HG03175 (cell line): ENCODE data around the gene CDK5RAP1.
"Not testable (repeated sequence)": the region's sequence is repeated elsewhere in the genome, so short reads cannot be mapped to it uniquely, and the experiment has no call there.

Experiments used
- ATAC-seq: cut with Tn5 transposase; IDR thresholded peaks from one replicate; pipeline ENCODE4 v1.9.1; 2021; ENCODE audit warnings: mild to moderate bottlenecking, moderate library complexity; ENCODE audit not compliant: unreplicated experiment

CDK5RAP1 gene

GRCh38 chr20:33401184-33401920 is at the start of gene CDK5RAP1:
Gene CDK5RAP1, minus strand, starts transcription at chr20:33401519. Its CDS starts 4,455 bp downstream, at chr20:33397064.
- peak; percentile 85 for ATAC-seq

GRCh38 chr20:33450867-33451266 is 49.5 kb upstream of the CDK5RAP1 start:
- no peak for ATAC-seq

GRCh38 chr20:33445881-33446625 is 44.7 kb upstream of the CDK5RAP1 start:
- no peak for ATAC-seq

GRCh38 chr20:33444797-33445560 is 43.7 kb upstream of the CDK5RAP1 start:
- ATAC-seq = no peak

GRCh38 chr20:33443512-33444239 is 42.4 kb upstream of the CDK5RAP1 start, which contains the start of gene SNTA1:
Gene SNTA1, minus strand, starts transcription at chr20:33443763. Its CDS starts 143 bp downstream, at chr20:33443620.
- peak; percentile 79 for ATAC-seq

GRCh38 chr20:33443006-33443511 is 41.7 kb upstream of the CDK5RAP1 start:
- no peak for ATAC-seq

- no peak for ATAC-seq
Observed at GRCh38 chr20:33442136-33443005, 41.1 kb upstream of the CDK5RAP1 start.

GRCh38 chr20:33441142-33441955 is 40.0 kb upstream of the CDK5RAP1 start:
- no peak for ATAC-seq

GRCh38 chr20:33440562-33440961 is 39.2 kb upstream of the CDK5RAP1 start:
- ATAC-seq = not testable (repeated sequence)

- no peak for ATAC-seq
Observed at GRCh38 chr20:33438481-33438880, 37.2 kb upstream of the CDK5RAP1 start.

GRCh38 chr20:33437141-33437911 is 36.0 kb upstream of the CDK5RAP1 start:
- no peak for ATAC-seq

GRCh38 chr20:33434434-33434833 is 33.1 kb upstream of the CDK5RAP1 start:
- ATAC-seq = no peak

- no peak for ATAC-seq
Observed at GRCh38 chr20:33433465-33434234, 32.3 kb upstream of the CDK5RAP1 start.

- ATAC-seq = no peak
Observed at GRCh38 chr20:33431797-33432381, 30.6 kb upstream of the CDK5RAP1 start.

GRCh38 chr20:33423875-33424274 is 22.6 kb upstream of the CDK5RAP1 start:
- not testable (repeated sequence) for ATAC-seq

GRCh38 chr20:33423141-33423834 is 22.0 kb upstream of the CDK5RAP1 start:
- no peak for ATAC-seq
